PC-9 (cell line): ENCODE results near the gene GDPD3. TPM values are rescaled to one million over a fixed set of nuclear protein-coding genes. Genes with fewer than 3 reads are reported as not detected.

Source experiments
- BruUV-seq: library from RNA; stranded (reverse); fragments of 400-500 nt; replicated peaks from 2 replicates; lab custom pipeline; 2021; lab: Mats Ljungman, UMichigan
- CTCF ChIA-PET: fragments of 300-600 bp; sonication (Branson Sonifier 250); formaldehyde crosslinking; loops from one replicate; lab custom pipeline; 2022; ENCODE audit warnings: antibody characterized with exemption; lab: Charles Lee
- POLR2A ChIA-PET: fragments of 300-600 bp; sonication (Branson Sonifier 250); formaldehyde crosslinking; loops from one replicate; lab custom pipeline; 2022; ENCODE audit warnings: antibody characterized with exemption; ENCODE audit not compliant: unreplicated experiment; lab: Charles Lee
- DNase-seq, 2 experiments: peaks; one replicate each; pipeline versions ENCODE4 v3.0.0 to v3.0.0-alpha.2; 2015 to 2022; ENCODE audit warnings: mixed read lengths in 1 of 2
- H2AFZ ChIP-seq: fragments of 200-600 bp; sonication (generic); 2 replicates; pipeline ENCODE4 v1.8.1; 2017; ENCODE audit warnings: antibody characterized with exemption
- H3F3A ChIP-seq: fragments of 200-600 bp; sonication (generic); 2 replicates; pipeline ENCODE4 v1.8.1; 2017; ENCODE audit warnings: antibody characterized with exemption, mild to moderate bottlenecking, low read depth; ENCODE audit not compliant: insufficient read depth
- H3K27ac ChIP-seq: fragments of 200-600 bp; sonication (generic); 2 replicates; pipeline ENCODE4 v1.6.1; 2016; ENCODE audit warnings: mixed run types
- H3K27me3 ChIP-seq: fragments of 200-600 bp; sonication (generic); 2 replicates; pipeline ENCODE4 v1.6.1; 2016; ENCODE audit warnings: low read depth, mixed run types; ENCODE audit not compliant: insufficient read depth
- H3K36me3 ChIP-seq: fragments of 200-600 bp; sonication (generic); 2 replicates; pipeline ENCODE4 v1.6.1; 2016; ENCODE audit warnings: low read depth, mixed run types
- H3K4me1 ChIP-seq: fragments of 200-600 bp; sonication (generic); replicated peaks from 2 replicates; pipeline ENCODE4 v1.6.1; 2016; ENCODE audit warnings: mixed run types; ENCODE audit not compliant: insufficient read depth
- H3K4me2 ChIP-seq: fragments of 200-600 bp; sonication (generic); 2 replicates; pipeline ENCODE4 v1.6.1; 2017; ENCODE audit warnings: mixed run types
- H3K4me3 ChIP-seq: fragments of 200-600 bp; sonication (generic); 2 replicates; pipeline ENCODE4 v1.6.1; 2016; ENCODE audit warnings: mixed run types
- H3K79me2 ChIP-seq: fragments of 200-600 bp; sonication (generic); 2 replicates; pipeline ENCODE4 v1.6.1; 2017; ENCODE audit warnings: low read depth, mixed run types
- H3K9me2 ChIP-seq: fragments of 200-600 bp; sonication (generic); 2 replicates; pipeline ENCODE4 v1.8.1; 2017; ENCODE audit warnings: mild to moderate bottlenecking; ENCODE audit not compliant: insufficient read depth
- H3K9me3 ChIP-seq: fragments of 200-600 bp; sonication (generic); 2 replicates; pipeline ENCODE4 v1.8.1; 2016; ENCODE audit warnings: low read depth; ENCODE audit not compliant: insufficient read depth
- H4K20me1 ChIP-seq: fragments of 200-600 bp; sonication (generic); 2 replicates; pipeline ENCODE4 v1.8.1; 2017; ENCODE audit not compliant: insufficient read depth
- CTCF ChIP-seq: fragments of 200-600 bp; sonication (generic); conservative IDR thresholded peaks from 2 replicates; pipeline ENCODE4 v1.6.1; 2017; ENCODE audit warnings: mixed run types, antibody characterized with exemption, mild to moderate bottlenecking, moderate library complexity
- EZH2 ChIP-seq: fragments of 200-600 bp; sonication (generic); IDR thresholded peaks from 2 replicates; pipeline ENCODE4 v1.8.0; 2017; ENCODE audit warnings: antibody characterized with exemption, low read depth
- intact Hi-C: fragments of 100-400 bp; cut with micrococcal nuclease; formaldehyde crosslinking; loops from one replicate; pipeline ENCODE4 v1.10.0; 2022; ENCODE audit not compliant: unreplicated experiment
- total RNA-seq: library from RNA; stranded (reverse); gene quantifications from 2 replicates; pipeline ENCODE4 v1.2.3, GENCODE V29; 2021

Gene GDPD3
- total RNA-seq, 1 experiment from 2014 or later, result 27.5 TPM

GRCh38 chr16:30119428-30119827 is 6.1 kb upstream of the GDPD3 start:
- no peak overlapping the region for H3K4me2 ChIP-seq
- H3K27me3 ChIP-seq, result no peaks in the 10 kb centered on the region
- peaks cover 39% of the 10 kb centered on the region for H3F3A ChIP-seq
- H3K79me2 ChIP-seq, result no peaks in the 10 kb centered on the region
- no peaks in the 10 kb centered on the region for H3K9me3 ChIP-seq
- H3K9me2 ChIP-seq, result no peaks in the 10 kb centered on the region
- H3K4me3 ChIP-seq, result no peak overlapping the region
- ChIA-PET POLR2A (no interaction called here), CTCF (no interaction called here)
- H3K36me3 ChIP-seq, result no peaks in the 10 kb centered on the region
- peaks cover 3% of the 10 kb centered on the region; the same call in 1 of the 2 replicates for H4K20me1 ChIP-seq
- no TSS peak for BruUV-seq
- no peak overlapping the region for H2AFZ ChIP-seq
- no peak overlapping the region for H3K27ac ChIP-seq
- intact Hi-C loops, result no loop called here
- no peak for TF ChIP-seq EZH2
- DNase-seq, result no peak
- H3K4me1 ChIP-seq, result peaks cover 43% of the 10 kb centered on the region

GRCh38 chr16:30117768-30118167 is 4.4 kb upstream of the GDPD3 start:
- intact Hi-C loops, result no loop called here
- ChIA-PET POLR2A (interaction anchor here (0.5 kb wide), 1 partner anchor 21 kb away, joined by 3 read pairs; no protein-coding TSS in a partner anchor), CTCF (no interaction called here)
- Histone ChIP-seq H2AFZ (no peak overlapping the region), H3K36me3 (no peaks in the 10 kb centered on the region), H3K9me2 (no peaks in the 10 kb centered on the region), H3K9me3 (no peaks in the 10 kb centered on the region), H3F3A (peaks cover 47% of the 10 kb centered on the region), H3K27ac (no peak overlapping the region), H3K4me1 (peaks cover 48% of the 10 kb centered on the region), H3K4me2 (no peak overlapping the region), H3K27me3 (no peaks in the 10 kb centered on the region), H3K4me3 (no peak overlapping the region), H3K79me2 (no peaks in the 10 kb centered on the region), H4K20me1 (peaks cover 3% of the 10 kb centered on the region; the same call in 1 of the 2 replicates)
- TF ChIP-seq CTCF (no peak), EZH2 (no peak)
- no peak for DNase-seq
- BruUV-seq, result no TSS peak

GRCh38 chr16:30116291-30117207 is 3.2 kb upstream of the GDPD3 start:
- BruUV-seq, result no TSS peak
- Histone ChIP-seq H3K27ac (no peak overlapping the region), H3K9me3 (no peaks in the 10 kb centered on the region), H3K4me2 (0 out of 2 replicates have a peak overlapping the region, but pooled peaks have one; percentile 48), H3K4me1 (peaks cover 50% of the 10 kb centered on the region), H3K79me2 (no peaks in the 10 kb centered on the region), H2AFZ (no peak overlapping the region), H3K9me2 (no peaks in the 10 kb centered on the region), H3K36me3 (no peaks in the 10 kb centered on the region), H3K27me3 (no peaks in the 10 kb centered on the region), H4K20me1 (peaks cover 3% of the 10 kb centered on the region; the same call in 1 of the 2 replicates), H3K4me3 (no peak overlapping the region), H3F3A (peaks cover 46% of the 10 kb centered on the region)
- CTCF ChIA-PET, result interaction anchor here (1.7 kb wide), 1 partner anchor 25 kb away, joined by 8 read pairs; the partner anchor contains the start of gene TBX6
- intact Hi-C loops, result no loop called here
- POLR2A ChIA-PET, result interaction anchor here (0.5 to 0.6 kb wide), 3 partner anchors 12 to 169 kb away, joined by 3 to 9 read pairs (median 3); no protein-coding TSS in a partner anchor
- no peak for DNase-seq
- no peak for TF ChIP-seq EZH2
- TF ChIP-seq CTCF, result no peak
